ENCODE results near the gene GRB7. TPM values are rescaled to one million over a fixed set of nuclear protein-coding genes. Genes with fewer than 3 reads are reported as not detected.

The GRB7 gene
- total and polyA plus RNA-seq, 2 of the 4 experiments (the other 2 are of a cell fraction), result 0.18 to 0.36 TPM

GRCh38 chr17:39739885-39740356 is 2.2 kb downstream of the GRB7 start:
- no peak for DNase-seq
- Histone ChIP-seq H3K27ac (ENCODE audit: insufficient read depth, low read length) (no peak overlapping the region), H4K91ac (ENCODE audit: insufficient read depth, low read depth, low read length) (peak overlapping the region; percentile 49; the same call in 1 of the 2 replicates), H3K27me3 (ENCODE audit: control insufficient read depth, insufficient read depth, low read length) (peaks cover 48% of the 10 kb centered on the region), H2BK5ac (ENCODE audit: low read depth, low read length, poor library complexity, severe bottlenecking) (no peak overlapping the region), H3K23ac (ENCODE audit: low read depth, low read length) (no peak overlapping the region), H3K9ac (ENCODE audit: low read depth, low read length) (no peak overlapping the region), H3K4me3 (ENCODE audit: insufficient read depth, low read depth, low read length) (no peak overlapping the region), H2AFZ (replicated peaks; ENCODE audit: low read length, poor library complexity) (peak overlapping the region; percentile 92), H2BK15ac (ENCODE audit: low read depth, low read length) (peak overlapping the region; percentile 63; the same call in 2 of the 3 replicates), H3K4me2 (ENCODE audit: low read depth, low read length) (no peak overlapping the region), H4K5ac (ENCODE audit: low read depth, low read length) (peak overlapping the region; percentile 72), H3K18ac (ENCODE audit: low read depth, low read length) (no peak overlapping the region), H3K4me1 (ENCODE audit: control insufficient read depth, insufficient read depth, low read length) (peaks cover 16% of the 10 kb centered on the region; the same call in 1 of the 2 replicates), H3K9me3 (ENCODE audit: control insufficient read depth, insufficient read depth, low read length) (no peaks in the 10 kb centered on the region), H4K20me1 (ENCODE audit: insufficient read depth, low read length) (no peaks in the 10 kb centered on the region), H3K14ac (replicated peaks; ENCODE audit: low read depth, low read length) (0 out of 2 replicates have a peak overlapping the region, but pooled peaks have one; percentile 19), H4K8ac (ENCODE audit: low read depth in 2 of 2, low read length in 2 of 2) (peak overlapping the region; percentile 33 to 77; a peak in 2 of 4 replicates), H3K4ac (ENCODE audit: low read depth, low read length) (peak overlapping the region; percentile 61), H3K36me3 (ENCODE audit: control insufficient read depth, insufficient read depth, low read length) (no peaks in the 10 kb centered on the region), H3K79me1 (ENCODE audit: low read depth in 1 of 2, low read length in 2 of 2) (no peaks in the 10 kb centered on the region), H3K9me1 (ENCODE audit: insufficient read depth, low read length) (0 out of 2 replicates have a peak, but pooled peaks cover 10% of the 10 kb centered on the region), H2AK5ac (ENCODE audit: low read depth, low read length) (peak overlapping the region; percentile 68), H2BK20ac (ENCODE audit: low read depth, low read length) (no peak overlapping the region), H2BK120ac (ENCODE audit: low read depth, low read length) (peak overlapping the region; percentile 20), H2AK9ac (replicated peaks; ENCODE audit: low read depth, low read length, poor library complexity) (peak overlapping the region; percentile 77), H3K56ac (ENCODE audit: extremely low read depth, insufficient read depth, low read length) (no peak overlapping the region)
- TF ChIP-seq NFE2L2 (IDR thresholded peaks at IDR 0.05; ENCODE audit: low read depth, low read length) (no peak), USF2 (IDR thresholded peaks at IDR 0.05; ENCODE audit: low read depth, low read length) (no peak), ELK1 (IDR thresholded peaks at IDR 0.05; ENCODE audit: borderline replicate concordance, low read depth, low read length) (no peak), RAD21 (IDR thresholded peaks at IDR 0.05; ENCODE audit: low read length) (no peak), MXI1 (IDR thresholded peaks at IDR 0.05; ENCODE audit: borderline replicate concordance, low read depth, low read length) (no peak), CTCF (conservative IDR thresholded peaks at IDR 0.05; ENCODE audit: low read depth, low read length) (no peak), SMC3 (IDR thresholded peaks at IDR 0.05; ENCODE audit: low read depth, low read length) (no peak), MAZ (IDR thresholded peaks at IDR 0.05; ENCODE audit: borderline replicate concordance, low read depth, low read length) (no peak), CEBPB (IDR thresholded peaks at IDR 0.05; ENCODE audit: low read depth, low read length) (no peak), FOS (IDR thresholded peaks at IDR 0.05; ENCODE audit: low read depth, low read length) (no peak), CHD1 (IDR thresholded peaks at IDR 0.05; ENCODE audit: low read depth, low read length) (no peak), BHLHE40 (IDR thresholded peaks at IDR 0.05; ENCODE audit: low read depth, low read length) (no peak), MAFK (IDR thresholded peaks at IDR 0.05; ENCODE audit: low read depth, low read length) (no peak), POLR2A (IDR thresholded peaks at IDR 0.05; ENCODE audit: low read depth, low read length) (no peak), RFX5 (IDR thresholded peaks at IDR 0.05; ENCODE audit: low read depth, low read length) (no peak), RCOR1 (IDR thresholded peaks at IDR 0.05; ENCODE audit: insufficient replicate concordance, low read length) (no peak)
- dilution Hi-C loops (cut with HindIII; ENCODE audit: low sequenced_read_pairs, unreplicated experiment) (no loop called here), intact Hi-C loops (cut with micrococcal nuclease) (no loop called here), in situ Hi-C loops (cut with MboI; ENCODE audit: low sequenced_read_pairs) (no loop called here)
- ChIA-PET POLR2A (ENCODE audit: unreplicated experiment) (no interaction called here), CTCF (no interaction called here)
- 38% methylated on average over 3 of the region's 9 CpGs; no CpG with 5 or more reads in 1 of the 2 experiments for WGBS, 2 experiments (ENCODE audit: extremely low coverage in 2 of 2, insufficient read length in 1 of 2)
- BruUV-seq (replicated peaks), result no TSS peak
- ATAC-seq (ENCODE audit: low read depth), result no peak

Measured in IMR-90 (cell line).